Measurements from ENCODE around the gene ETFA. TPM values are rescaled to one million over a fixed set of nuclear protein-coding genes. Genes with fewer than 3 reads are reported as not detected.
A peak's percentile ranks its signal among the peaks of the same experiment; 100 is the strongest.

The ETFA gene
- total and polyA plus RNA-seq, 7 donors, result 58.4 to 476 (median 102) TPM

DNA sequence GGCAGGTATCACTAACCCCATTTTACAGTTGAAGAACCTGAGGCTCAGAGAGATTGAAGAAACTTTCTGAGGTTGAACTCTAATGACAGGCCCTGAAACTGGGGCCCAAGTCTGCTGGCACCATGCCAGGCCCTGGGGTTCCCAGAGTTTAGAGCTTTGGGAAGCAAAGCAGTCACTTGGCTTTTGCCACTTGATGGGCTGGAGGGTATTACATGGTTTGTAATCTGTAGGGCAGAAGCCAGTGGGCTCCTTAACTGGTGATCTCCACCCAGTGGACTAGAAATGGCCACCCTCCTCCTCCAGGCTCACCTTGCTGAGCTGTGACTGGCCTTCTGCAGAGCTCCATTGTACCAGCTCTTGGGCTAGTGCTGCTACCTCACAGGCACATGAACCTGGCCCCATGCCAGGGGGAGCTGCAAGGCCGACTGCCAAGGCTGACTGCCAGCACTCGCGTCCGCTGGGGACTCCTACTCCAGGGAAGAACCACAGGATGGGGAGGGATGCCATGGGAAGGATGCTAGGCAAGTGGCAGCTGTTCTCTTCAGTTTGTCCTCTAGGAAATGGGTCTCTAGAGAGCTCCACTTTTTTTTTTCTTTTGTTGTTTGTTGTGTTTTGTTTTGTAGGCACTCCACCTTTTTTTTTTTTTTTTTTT, 104.8 kb downstream of the ETFA start:
- TF ChIP-seq EP300 (IDR thresholded peaks at IDR 0.05) (no peak), POLR2AphosphoS5 (IDR thresholded peaks at IDR 0.05) (peak in 3 of 4 donors; percentile 45 to 49 (median 49))
- H3K9me3 ChIP-seq, result no peaks in the 10 kb centered on the region
- H3K36me3 ChIP-seq, result peaks cover 0 to 32% (median 8%) of the 10 kb centered on the region in 4 donors
- H3K27me3 ChIP-seq, result no peaks in the 10 kb centered on the region
- DNase-seq, result peak; percentile 90
- peaks cover 0 to 7% (median 0%) of the 10 kb centered on the region in 4 donors for H3K4me1 ChIP-seq
- H3K27ac ChIP-seq, result no peak overlapping the region
- intact Hi-C loops (cut with DNase I), result no loop called here
- H3K4me3 ChIP-seq, result no peak overlapping the region
- 22 to 61% methylated on average over 4 of the region's 4 CpGs for WGBS, 2 donors

DNA sequence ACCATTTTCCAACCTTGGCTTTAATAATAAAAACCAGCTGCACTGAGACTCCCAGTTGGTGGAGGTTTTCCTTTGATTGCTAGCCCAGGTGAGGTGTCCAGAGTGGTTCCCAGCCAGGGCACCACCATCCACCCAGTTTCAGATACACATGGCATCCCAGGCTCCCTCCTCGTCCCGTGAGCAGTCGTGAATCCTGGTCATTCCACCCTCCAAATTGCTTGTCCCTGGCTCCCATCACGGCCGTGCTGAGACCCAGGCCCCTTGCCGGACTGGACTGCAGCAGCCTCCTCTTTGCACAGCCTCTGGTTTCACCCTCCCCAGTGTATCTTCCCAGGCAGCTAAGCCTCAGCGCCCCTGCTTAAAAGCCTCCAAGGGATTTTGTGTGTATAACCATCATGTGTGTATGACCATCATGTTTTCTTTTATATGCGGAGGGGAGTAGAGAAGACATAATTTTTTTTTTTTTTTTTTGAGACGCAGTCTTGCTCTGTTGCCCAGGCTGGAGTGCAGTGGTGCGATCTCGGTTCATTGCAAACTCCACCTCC, 106.3 kb downstream of the ETFA start:
- Histone ChIP-seq H3K36me3 (peaks cover 0 to 20% (median 3%) of the 10 kb centered on the region in 4 donors), H3K27me3 (no peaks in the 10 kb centered on the region)
- intact Hi-C loops (cut with DNase I), result no loop called here

DNA sequence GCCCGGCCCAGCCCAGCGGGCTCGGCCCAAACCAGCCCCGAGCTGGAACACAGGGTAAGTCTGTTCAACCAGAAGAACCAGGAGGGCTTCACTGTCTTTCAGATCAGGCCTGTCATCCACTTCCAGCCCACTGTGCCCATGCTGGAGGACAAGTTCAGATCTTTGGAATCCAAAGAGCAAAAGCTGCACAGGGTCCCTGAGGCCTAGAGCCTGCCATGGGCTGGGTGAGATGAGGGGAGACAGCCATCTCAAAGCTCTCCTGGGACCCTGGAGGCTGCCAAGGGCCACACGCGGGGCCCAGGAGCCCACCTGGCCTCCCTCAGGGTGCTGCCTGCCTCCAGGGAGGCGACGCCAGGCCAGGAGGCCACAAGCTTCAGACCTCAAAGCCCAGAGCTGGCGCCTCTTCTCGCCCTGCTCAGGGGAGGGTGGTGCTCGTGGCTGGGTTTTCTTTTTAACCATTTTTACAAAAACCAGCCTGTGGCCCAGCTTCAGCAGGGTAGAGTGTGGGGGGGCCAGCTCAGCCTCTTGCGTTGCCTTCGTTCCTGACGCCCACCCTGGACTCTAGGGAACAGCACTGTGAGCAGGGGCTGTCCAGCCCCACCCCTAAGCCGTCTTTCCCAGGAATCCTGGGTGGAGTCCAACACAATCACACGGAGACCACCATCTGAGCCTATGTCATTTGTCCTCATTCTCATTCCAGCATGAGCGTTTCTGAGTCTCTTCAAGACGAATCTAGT, 107.0 kb downstream of the ETFA start:
- H3K36me3 ChIP-seq, result peaks cover 0 to 13% (median 1%) of the 10 kb centered on the region in 4 donors
- WGBS, 2 donors, result 90 to 91% methylated on average over 18 of the region's 18 CpGs
- H3K27me3 ChIP-seq, result no peaks in the 10 kb centered on the region
- no peaks in the 10 kb centered on the region for H3K9me3 ChIP-seq
- peaks cover 0 to 15% (median 5%) of the 10 kb centered on the region in 4 donors for H3K4me1 ChIP-seq
- H3K4me3 ChIP-seq, result no peak overlapping the region
- intact Hi-C loops (cut with DNase I), result no loop called here
- TF ChIP-seq POLR2AphosphoS5 (IDR thresholded peaks at IDR 0.05) (no peak), EP300 (IDR thresholded peaks at IDR 0.05) (no peak), POLR2A (IDR thresholded peaks at IDR 0.05) (no peak)
- TF ChIP-seq, protein P1, sequence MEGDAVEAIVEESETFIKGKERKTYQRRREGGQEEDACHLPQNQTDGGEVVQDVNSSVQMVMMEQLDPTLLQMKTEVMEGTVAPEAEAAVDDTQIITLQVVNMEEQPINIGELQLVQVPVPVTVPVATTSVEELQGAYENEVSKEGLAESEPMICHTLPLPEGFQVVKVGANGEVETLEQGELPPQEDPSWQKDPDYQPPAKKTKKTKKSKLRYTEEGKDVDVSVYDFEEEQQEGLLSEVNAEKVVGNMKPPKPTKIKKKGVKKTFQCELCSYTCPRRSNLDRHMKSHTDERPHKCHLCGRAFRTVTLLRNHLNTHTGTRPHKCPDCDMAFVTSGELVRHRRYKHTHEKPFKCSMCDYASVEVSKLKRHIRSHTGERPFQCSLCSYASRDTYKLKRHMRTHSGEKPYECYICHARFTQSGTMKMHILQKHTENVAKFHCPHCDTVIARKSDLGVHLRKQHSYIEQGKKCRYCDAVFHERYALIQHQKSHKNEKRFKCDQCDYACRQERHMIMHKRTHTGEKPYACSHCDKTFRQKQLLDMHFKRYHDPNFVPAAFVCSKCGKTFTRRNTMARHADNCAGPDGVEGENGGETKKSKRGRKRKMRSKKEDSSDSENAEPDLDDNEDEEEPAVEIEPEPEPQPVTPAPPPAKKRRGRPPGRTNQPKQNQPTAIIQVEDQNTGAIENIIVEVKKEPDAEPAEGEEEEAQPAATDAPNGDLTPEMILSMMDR (IDR thresholded peaks at IDR 0.05), result no peak
- H3K27ac ChIP-seq, result no peak overlapping the region
- DNase-seq, result peak; percentile 33

More for the DNA sequence above, 106.3 kb downstream of the ETFA start:
- WGBS, 2 donors, result 95% methylated on average over 11 of the region's 11 CpGs
- no peak for TF ChIP-seq POLR2A (IDR thresholded peaks at IDR 0.05)
- no peak for TF ChIP-seq EP300 (IDR thresholded peaks at IDR 0.05)
- Histone ChIP-seq H3K27ac (no peak overlapping the region), H3K4me1 (peaks cover 0 to 14% (median under 1%) of the 10 kb centered on the region in 4 donors), H3K9me3 (no peaks in the 10 kb centered on the region), H3K4me3 (no peak overlapping the region)
- peak; percentile 48 for DNase-seq

DNA sequence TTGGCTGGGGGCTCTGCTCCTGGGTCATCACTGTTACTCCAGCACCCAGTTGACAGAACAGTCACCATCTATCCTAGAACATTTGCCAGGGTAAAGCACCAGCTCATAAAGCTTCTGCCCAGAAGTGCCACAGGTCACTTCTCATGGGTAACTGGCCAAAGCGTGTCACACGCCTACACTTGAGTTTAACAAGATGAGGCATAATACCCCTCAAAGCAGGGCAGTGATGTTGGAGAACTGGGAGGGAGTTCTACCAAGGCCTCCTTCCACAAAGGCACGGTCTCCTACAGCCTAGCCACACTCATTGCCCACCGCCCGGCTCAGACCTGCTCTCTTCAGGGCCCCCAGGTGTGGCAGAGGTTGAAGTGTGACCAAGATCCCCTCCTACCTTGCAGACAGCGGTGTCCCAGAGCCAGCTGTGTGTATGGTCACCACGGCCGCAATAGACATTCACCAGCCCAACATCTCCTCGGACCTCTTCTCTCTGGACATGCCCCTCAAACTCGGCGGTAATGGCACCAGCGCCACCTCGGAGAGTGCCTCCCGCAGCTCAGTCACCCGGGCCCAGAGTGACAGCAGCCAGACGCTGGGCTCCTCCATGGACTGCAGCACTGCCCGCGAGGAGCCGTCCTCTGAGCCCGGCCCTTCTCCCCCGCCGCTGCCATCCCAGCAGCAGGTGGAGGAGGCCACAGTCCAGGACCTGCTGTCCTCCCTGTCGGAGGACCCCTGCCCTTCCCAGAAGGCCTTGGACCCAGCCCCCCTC, 107.7 kb downstream of the ETFA start:
- H3K27me3 ChIP-seq, result no peaks in the 10 kb centered on the region
- H3K9me3 ChIP-seq, result no peaks in the 10 kb centered on the region
- WGBS, 2 donors, result 92 to 95% methylated on average over 23 of the region's 23 CpGs
- no peak overlapping the region for H3K27ac ChIP-seq
- peaks cover 0 to 23% (median 13%) of the 10 kb centered on the region in 4 donors for H3K4me1 ChIP-seq
- peaks cover 0 to 10% (median 0%) of the 10 kb centered on the region in 4 donors for H3K36me3 ChIP-seq
- H3K4me3 ChIP-seq, result no peak overlapping the region
- TF ChIP-seq POLR2A (IDR thresholded peaks at IDR 0.05), result no peak
- no peak for TF ChIP-seq POLR2AphosphoS5 (IDR thresholded peaks at IDR 0.05)
- TF ChIP-seq, protein P1 (IDR thresholded peaks at IDR 0.05), result no peak
- no peak for TF ChIP-seq EP300 (IDR thresholded peaks at IDR 0.05)
- intact Hi-C loops (cut with DNase I), result no loop called here
- peak; percentile 48 for DNase-seq

DNA sequence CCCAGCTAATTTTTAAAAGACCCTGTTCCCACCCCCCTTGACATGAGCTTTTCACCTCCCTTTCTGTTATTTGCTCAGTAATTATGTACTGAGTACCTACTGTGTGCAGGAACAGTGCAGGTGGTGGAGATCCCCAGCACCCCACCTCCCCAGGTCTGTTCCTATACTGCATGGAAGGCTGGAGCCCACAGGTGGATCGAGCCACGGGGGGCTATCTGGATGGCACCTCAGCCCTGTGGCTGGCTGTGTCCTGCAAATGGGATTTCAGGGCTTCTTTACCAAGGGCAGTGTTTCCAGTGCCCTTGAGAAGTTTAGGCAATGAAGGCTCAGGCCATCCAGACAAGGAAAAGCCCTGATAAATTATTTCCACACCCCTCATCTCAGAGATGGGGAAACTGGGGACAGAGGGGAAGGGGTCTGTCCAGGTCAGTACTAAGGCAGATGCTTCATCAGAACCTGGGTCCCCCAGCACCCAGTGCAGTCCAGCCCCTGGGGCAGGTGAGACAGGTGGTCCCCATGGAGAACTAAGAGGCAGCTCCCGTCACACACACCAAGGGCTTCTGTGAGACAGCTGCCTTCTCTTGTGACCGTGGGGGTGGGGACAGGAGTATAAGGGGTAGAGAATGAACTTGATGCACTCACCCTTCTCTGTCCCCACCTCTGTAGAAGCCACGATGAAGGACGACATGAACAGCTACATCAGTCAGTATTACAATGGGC, 109.6 kb downstream of the ETFA start:
- no peaks in the 10 kb centered on the region for H3K27me3 ChIP-seq
- peaks cover 0 to 10% (median 0%) of the 10 kb centered on the region in 4 donors for H3K36me3 ChIP-seq
- TF ChIP-seq, protein P1 (IDR thresholded peaks at IDR 0.05), result no peak
- TF ChIP-seq POLR2A (IDR thresholded peaks at IDR 0.05), result no peak
- TF ChIP-seq EP300 (IDR thresholded peaks at IDR 0.05), result no peak
- TF ChIP-seq POLR2AphosphoS5 (IDR thresholded peaks at IDR 0.05), result no peak
- no peak overlapping the region for H3K27ac ChIP-seq
- H3K9me3 ChIP-seq, result no peaks in the 10 kb centered on the region
- peak; percentile 57 for DNase-seq
- no peak overlapping the region for H3K4me3 ChIP-seq
- peaks cover 0 to 36% (median 30%) of the 10 kb centered on the region in 4 donors for H3K4me1 ChIP-seq
- intact Hi-C loops (cut with DNase I), result no loop called here
- WGBS, 2 donors, result 92 to 93% methylated on average over 6 of the region's 6 CpGs

Data from sigmoid colon (tissue), 7 donors.